ENCODE measurements around the gene BLOC1S3. TPM values are rescaled to one million over a fixed set of nuclear protein-coding genes. Genes with fewer than 3 reads are reported as not detected.

Gene BLOC1S3
- total and polyA plus RNA-seq, 2 of the 13 experiments (the other 11 are each of a cell fraction or from before 2014, with no cell fraction given): 4.3 to 4.8 TPM

DNA sequence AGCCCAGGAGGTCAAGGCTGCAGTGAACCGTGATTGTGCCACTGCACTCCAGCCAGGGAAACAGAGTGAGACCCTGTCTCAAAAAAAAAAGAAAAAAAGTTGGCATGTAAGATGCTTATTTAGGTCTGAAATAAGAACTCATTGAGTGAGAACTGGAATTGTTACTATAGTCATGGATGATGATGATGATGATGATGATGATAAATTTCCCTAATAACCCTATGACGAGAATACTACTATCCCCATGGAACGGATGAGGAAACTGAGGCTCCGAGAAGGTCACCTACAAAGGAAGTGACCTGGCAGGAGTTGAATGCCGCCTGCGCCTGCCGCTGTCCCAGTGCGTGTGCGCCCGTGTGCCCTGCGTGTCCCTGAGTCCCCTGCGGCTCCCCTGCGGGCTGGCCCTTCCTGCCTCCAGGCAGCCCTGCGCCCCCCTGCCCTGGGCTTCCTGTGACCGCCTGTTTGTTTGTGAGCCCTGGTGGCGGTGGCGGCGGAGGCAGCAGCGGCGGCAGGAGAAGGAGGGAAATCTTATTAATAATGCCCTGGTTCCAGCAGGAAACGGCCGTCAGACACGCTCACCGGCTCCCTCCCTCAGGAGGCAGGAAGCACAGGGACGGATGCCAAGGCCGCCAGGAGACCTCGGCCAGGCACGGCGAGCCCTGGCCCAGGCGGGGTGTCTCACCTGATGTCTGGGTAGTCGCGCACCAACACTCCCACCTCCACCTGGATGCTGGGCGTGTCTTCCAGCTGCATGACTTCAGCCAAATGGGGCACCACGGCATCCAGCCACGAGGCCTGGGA is 37.0 kb downstream of the BLOC1S3 start:
- TF ChIP-seq ZSCAN22 (CRISPR knock-in tag; IDR thresholded peaks at IDR 0.05) (peak; percentile 69; the same call in 1 of the 2 replicates), MEIS1 (CRISPR knock-in tag; IDR thresholded peaks at IDR 0.05; ENCODE audit: borderline replicate concordance) (no peak), ZNF329 (CRISPR knock-in tag; IDR thresholded peaks at IDR 0.05; ENCODE audit: low read depth) (no peak), RBM22 (optimal IDR thresholded peaks at IDR 0.05; ENCODE audit: low read length) (no peak), CREB1 (IDR thresholded peaks at IDR 0.05) (peak; percentile 81), CREB1 (CRISPR knock-in tag; IDR thresholded peaks at IDR 0.05) (no peak), ZNF616 (CRISPR knock-in tag; IDR thresholded peaks at IDR 0.05; ENCODE audit: low read depth) (no peak)
- TF ChIP-seq, protein P1, sequence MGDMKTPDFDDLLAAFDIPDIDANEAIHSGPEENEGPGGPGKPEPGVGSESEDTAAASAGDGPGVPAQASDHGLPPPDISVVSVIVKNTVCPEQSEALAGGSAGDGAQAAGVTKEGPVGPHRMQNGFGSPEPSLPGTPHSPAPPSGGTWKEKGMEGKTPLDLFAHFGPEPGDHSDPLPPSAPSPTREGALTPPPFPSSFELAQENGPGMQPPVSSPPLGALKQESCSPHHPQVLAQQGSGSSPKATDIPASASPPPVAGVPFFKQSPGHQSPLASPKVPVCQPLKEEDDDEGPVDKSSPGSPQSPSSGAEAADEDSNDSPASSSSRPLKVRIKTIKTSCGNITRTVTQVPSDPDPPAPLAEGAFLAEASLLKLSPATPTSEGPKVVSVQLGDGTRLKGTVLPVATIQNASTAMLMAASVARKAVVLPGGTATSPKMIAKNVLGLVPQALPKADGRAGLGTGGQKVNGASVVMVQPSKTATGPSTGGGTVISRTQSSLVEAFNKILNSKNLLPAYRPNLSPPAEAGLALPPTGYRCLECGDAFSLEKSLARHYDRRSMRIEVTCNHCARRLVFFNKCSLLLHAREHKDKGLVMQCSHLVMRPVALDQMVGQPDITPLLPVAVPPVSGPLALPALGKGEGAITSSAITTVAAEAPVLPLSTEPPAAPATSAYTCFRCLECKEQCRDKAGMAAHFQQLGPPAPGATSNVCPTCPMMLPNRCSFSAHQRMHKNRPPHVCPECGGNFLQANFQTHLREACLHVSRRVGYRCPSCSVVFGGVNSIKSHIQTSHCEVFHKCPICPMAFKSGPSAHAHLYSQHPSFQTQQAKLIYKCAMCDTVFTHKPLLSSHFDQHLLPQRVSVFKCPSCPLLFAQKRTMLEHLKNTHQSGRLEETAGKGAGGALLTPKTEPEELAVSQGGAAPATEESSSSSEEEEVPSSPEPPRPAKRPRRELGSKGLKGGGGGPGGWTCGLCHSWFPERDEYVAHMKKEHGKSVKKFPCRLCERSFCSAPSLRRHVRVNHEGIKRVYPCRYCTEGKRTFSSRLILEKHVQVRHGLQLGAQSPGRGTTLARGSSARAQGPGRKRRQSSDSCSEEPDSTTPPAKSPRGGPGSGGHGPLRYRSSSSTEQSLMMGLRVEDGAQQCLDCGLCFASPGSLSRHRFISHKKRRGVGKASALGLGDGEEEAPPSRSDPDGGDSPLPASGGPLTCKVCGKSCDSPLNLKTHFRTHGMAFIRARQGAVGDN (CRISPR knock-in tag; IDR thresholded peaks at IDR 0.05): 0 out of 2 replicates have a peak, but pooled peaks have one; percentile 33
- TF ChIP-seq, protein P2, sequence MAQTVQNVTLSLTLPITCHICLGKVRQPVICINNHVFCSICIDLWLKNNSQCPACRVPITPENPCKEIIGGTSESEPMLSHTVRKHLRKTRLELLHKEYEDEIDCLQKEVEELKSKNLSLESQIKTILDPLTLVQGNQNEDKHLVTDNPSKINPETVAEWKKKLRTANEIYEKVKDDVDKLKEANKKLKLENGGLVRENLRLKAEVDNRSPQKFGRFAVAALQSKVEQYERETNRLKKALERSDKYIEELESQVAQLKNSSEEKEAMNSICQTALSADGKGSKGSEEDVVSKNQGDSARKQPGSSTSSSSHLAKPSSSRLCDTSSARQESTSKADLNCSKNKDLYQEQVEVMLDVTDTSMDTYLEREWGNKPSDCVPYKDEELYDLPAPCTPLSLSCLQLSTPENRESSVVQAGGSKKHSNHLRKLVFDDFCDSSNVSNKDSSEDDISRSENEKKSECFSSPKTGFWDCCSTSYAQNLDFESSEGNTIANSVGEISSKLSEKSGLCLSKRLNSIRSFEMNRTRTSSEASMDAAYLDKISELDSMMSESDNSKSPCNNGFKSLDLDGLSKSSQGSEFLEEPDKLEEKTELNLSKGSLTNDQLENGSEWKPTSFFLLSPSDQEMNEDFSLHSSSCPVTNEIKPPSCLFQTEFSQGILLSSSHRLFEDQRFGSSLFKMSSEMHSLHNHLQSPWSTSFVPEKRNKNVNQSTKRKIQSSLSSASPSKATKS (CRISPR knock-in tag; IDR thresholded peaks at IDR 0.05): no peak
- Histone ChIP-seq H3K27me3 (ENCODE audit: control insufficient read depth in 1 of 2, insufficient read depth in 2 of 2, low read length in 2 of 2) (peaks cover 10 to 63% of the 10 kb centered on the region in 2 experiments), H3K9me3 (ENCODE audit: low read length) (no peaks in the 10 kb centered on the region), H3K9ac (ENCODE audit: insufficient read depth, low read depth, low read length) (no peak overlapping the region), H3K4me1 (ENCODE audit: insufficient read depth, low read length) (0 out of 2 replicates have a peak, but pooled peaks cover 8% of the 10 kb centered on the region), H3K36me3 (replicated peaks in 1 of 2; ENCODE audit: control insufficient read depth in 1 of 2, insufficient read depth in 2 of 2, low read length in 2 of 2) (no peaks in the 10 kb centered on the region), H3K27ac (ENCODE audit: extremely low read length, insufficient read depth, low read length) (no peak overlapping the region), H3K4me3 (replicated peaks in 1 of 3; ENCODE audit: insufficient read depth in 1 of 3, low read depth in 2 of 3, low read length in 3 of 3) (peak overlapping the region in 1 of 3 experiments; percentile 41; a peak in 1 of 6 replicates), H3K79me2 (ENCODE audit: insufficient read depth, low read length) (no peaks in the 10 kb centered on the region), H3K4me2 (ENCODE audit: low read depth, low read length) (peak overlapping the region; percentile 32), H4K20me1 (ENCODE audit: insufficient read depth, low read length) (no peaks in the 10 kb centered on the region), H2AFZ (ENCODE audit: low read length) (no peak overlapping the region)
- CTCF ChIA-PET (ENCODE audit: low intra/inter-chr PET ratio, low total read pairs): no interaction called here
- intact Hi-C loops (cut with micrococcal nuclease; ENCODE audit: unreplicated experiment): no loop called here
- DNase-seq (ENCODE audit: low spot score): no peak
- BruUV-seq (replicated peaks): no TSS peak
- in situ Hi-C loops (cut with HindIII; ENCODE audit: extremely low pct_ligation_motif_present, low pct_unique_long_range_greater_than_20kb): no loop called here
- peak; percentile 36; the same call in 2 of the 3 replicates for ATAC-seq
- 4% methylated on average over 14 of the region's 35 CpGs for WGBS (ENCODE audit: low lambda C conversion rate)
- POLR2A ChIA-PET: no interaction called here
- FAIRE-seq: no peak

All from HepG2 (cell line).